NCI-H774 (cell line): ENCODE results near the gene NBAS.
"Not testable (repeated sequence)": the region's sequence is repeated elsewhere in the genome, so short reads cannot be mapped to it uniquely, and the experiment has no call there.

Experiments used
- DNase-seq: peaks from one replicate; lab custom pipeline; 2025; lab: John Stamatoyannopoulos, UW

NBAS gene

GRCh38 chr2:15412309-15412708 lies 148.8 kb downstream of the NBAS start:
- no peak for DNase-seq

- no peak for DNase-seq
These were observed 150.2 kb downstream of the NBAS start for GRCh38 chr2:15410884-15411283.

GRCh38 chr2:15408759-15409158 lies 152.4 kb downstream of the NBAS start:
- no peak for DNase-seq

- no peak for DNase-seq
These were observed 153.5 kb downstream of the NBAS start for GRCh38 chr2:15407666-15408065.

GRCh38 chr2:15404511-15404910 lies 156.6 kb downstream of the NBAS start:
- DNase-seq, result not testable (repeated sequence)

- DNase-seq, result no peak
These were observed 160.8 kb downstream of the NBAS start for GRCh38 chr2:15400240-15400826.

- DNase-seq, result no peak
These were observed 161.9 kb downstream of the NBAS start for GRCh38 chr2:15399241-15399640.

- no peak for DNase-seq
These were observed 169.4 kb downstream of the NBAS start for GRCh38 chr2:15391751-15392150.

- DNase-seq, result no peak
These were observed 171.2 kb downstream of the NBAS start for GRCh38 chr2:15389895-15390294.

- no peak for DNase-seq
These were observed 171.8 kb downstream of the NBAS start for GRCh38 chr2:15389326-15389700.

GRCh38 chr2:15388406-15389325 lies 172.5 kb downstream of the NBAS start:
- no peak for DNase-seq

GRCh38 chr2:15385184-15385583 lies 175.9 kb downstream of the NBAS start:
- DNase-seq, result no peak

- no peak for DNase-seq
These were observed 177.3 kb downstream of the NBAS start for GRCh38 chr2:15383695-15384350.

GRCh38 chr2:15378148-15378908 lies 182.8 kb downstream of the NBAS start:
- no peak for DNase-seq

GRCh38 chr2:15377202-15377601 lies 183.9 kb downstream of the NBAS start:
- DNase-seq, result no peak

GRCh38 chr2:15372019-15372418 lies 189.1 kb downstream of the NBAS start:
- DNase-seq, result no peak

- DNase-seq, result no peak
These were observed 192.0 kb downstream of the NBAS start for GRCh38 chr2:15369129-15369528.

- DNase-seq, result no peak
These were observed 193.4 kb downstream of the NBAS start for GRCh38 chr2:15367715-15368114.

GRCh38 chr2:15367205-15367604 lies 193.9 kb downstream of the NBAS start:
- DNase-seq, result no peak

GRCh38 chr2:15365411-15365810 lies 195.7 kb downstream of the NBAS start:
- DNase-seq, result no peak

GRCh38 chr2:15364561-15364960 lies 196.6 kb downstream of the NBAS start:
- no peak for DNase-seq

- DNase-seq, result no peak
These were observed 197.4 kb downstream of the NBAS start for GRCh38 chr2:15363734-15364133.
